Spleen (tissue), 11 donors: ENCODE data around the gene ATP10A. TPM values are rescaled to one million over a fixed set of nuclear protein-coding genes. Genes with fewer than 3 reads are reported as not detected.

Source experiments
- DNase-seq: peaks from one replicate; pipeline ENCODE4 v3.0.0-alpha.2; 2020
- H3K27ac ChIP-seq, 8 donors: fragments of 200-600 bp; sonication (generic) in 7 of 8; 1 replicate in 4 of 8; 2 replicates in 4 of 8; pipeline versions ENCODE4 v1.5.0 to v1.8.0; 2016 to 2021; ENCODE audit warnings: inconsistent platforms in 4 of 8, mild to moderate bottlenecking in 4 of 8, moderate library complexity in 1 of 8
- H3K27me3 ChIP-seq, 7 donors: fragments of 200-600 bp; sonication (generic) in 6 of 7; replicated peaks in 1 of 7; 1 replicate in 4 of 7; 2 replicates in 3 of 7; pipeline versions ENCODE4 v1.5.0 to v1.8.0; 2016 to 2021; ENCODE audit warnings: inconsistent platforms in 3 of 7, mild to moderate bottlenecking in 1 of 7
- H3K36me3 ChIP-seq, 6 donors: fragments of 200-600 bp; sonication (generic) in 5 of 6; 1 replicate in 4 of 6; 2 replicates in 2 of 6; pipeline versions ENCODE4 v1.5.0 to v1.8.0; 2016 to 2021; ENCODE audit warnings: inconsistent platforms in 2 of 6
- H3K4me1 ChIP-seq, 6 donors: fragments of 200-600 bp; sonication (generic) in 5 of 6; 1 replicate in 3 of 6; 2 replicates in 3 of 6; pipeline versions ENCODE4 v1.5.0 to v1.8.0; 2016 to 2021; ENCODE audit warnings: inconsistent platforms in 3 of 6
- H3K4me3 ChIP-seq, 8 donors: fragments of 200-600 bp; sonication (generic) in 7 of 8; 1 replicate in 4 of 8; 2 replicates in 4 of 8; pipeline versions ENCODE4 v1.5.0 to v1.8.0; 2016 to 2021; ENCODE audit warnings: inconsistent platforms in 4 of 8, mild to moderate bottlenecking in 4 of 8, moderate library complexity in 2 of 8
- H3K9me3 ChIP-seq, 8 donors: fragments of 200-600 bp; sonication (generic) in 7 of 8; 1 replicate in 4 of 8; 2 replicates in 4 of 8; pipeline versions ENCODE4 v1.5.0 to v1.8.0; 2016 to 2021; ENCODE audit warnings: inconsistent platforms in 4 of 8
- CTCF ChIP-seq, 11 experiments: fragments of 200-600 bp in 7 of 11; fragments of 450-650 bp in 4 of 11; sonication (generic) in 4 of 11; IDR thresholded peaks in 8 of 11; conservative IDR thresholded peaks in 3 of 11; 1 replicate in 7 of 11; 2 replicates in 4 of 11; pipeline versions ENCODE4 v1.4.0 to v1.8.0; 2016 to 2021; ENCODE audit warnings: antibody characterized with exemption in 11 of 11, inconsistent platforms in 4 of 11, mild to moderate bottlenecking in 1 of 11
- POLR2A ChIP-seq, 3 donors: fragments of 450-650 bp; IDR thresholded peaks; one replicate each; pipeline ENCODE4 v1.5.1; 2017; ENCODE audit warnings: antibody characterized with exemption in 3 of 3, mild to moderate bottlenecking in 1 of 3
- POLR2AphosphoS5 ChIP-seq, 3 donors: sonication (generic); formaldehyde crosslinking; IDR thresholded peaks; one replicate each; pipeline ENCODE4 v1.5.1; 2017; ENCODE audit warnings: antibody characterized with exemption in 3 of 3
- WGBS, 5 donors: extraction: QIAGEN DNeasy Blood & Tissue Kit in 3 of 5; methylation state at CpG; one replicate each; pipeline versions ENCODE4 v1.1.5 to v1.1.7; 2013 to 2018; 5-methylcytosine and 5-hydroxymethylcytosine counted together
- intact Hi-C: fragments of 100-400 bp; cut with DNase I; formaldehyde crosslinking; loops from one replicate; pipeline ENCODE4 v1.15.0; 2023; ENCODE audit warnings: low total_unique reads
- polyA plus RNA-seq, 3 donors: library from polyadenylated mRNA; stranded (reverse); fragments of 200-250 nt; gene quantifications; one replicate each; pipeline ENCODE4 v1.2.1, GENCODE V29; 2013
- total RNA-seq, 7 donors: library from RNA; depleted of rRNA in 3 of 7; stranded (reverse); fragments of >200 nt in 3 of 7; fragmentation: NEBNext Ultra II Directional in 4 of 7; extraction: Animal tissue kit (Norgen Biotek cat#: 25700) in 4 of 7; gene quantifications; one replicate each; pipeline versions ENCODE4 v1.1.0 to v1.2.1, GENCODE V29; 2016 to 2021
- donor health status: healthy with polysubstance abuse.
- donor health status: DM: no; HTN: no; CAD: no; lungs with moderate emphysema.
- donor health status: DM: no; HTN: no; CAD: no.
- donor health status: Bipolar disorder and iron deficiency.
- donor health status: healthy.
- donor health status: DM: no; HTN: no; CAD: no.
- donor health status: DM: yes; HTN: yes; CAD: no.

The ATP10A gene
- total and polyA plus RNA-seq, 10 donors = 0.54 to 8.6 (median 2.7) TPM

- WGBS, 5 donors = 67 to 83% (median 79%) methylated on average over 4 of the region's 4 CpGs
- Histone ChIP-seq H3K4me3 (no peak overlapping the region), H3K9me3 (no peaks in the 10 kb centered on the region), H3K36me3 (no peaks in the 10 kb centered on the region), H3K27ac (no peak overlapping the region), H3K4me1 (peaks cover 0 to 22% (median 4%) of the 10 kb centered on the region in 6 donors), H3K27me3 (peaks cover 0 to 24% (median 0%) of the 10 kb centered on the region in 7 donors)
- intact Hi-C loops = no loop called here
- TF ChIP-seq POLR2AphosphoS5 (IDR thresholded peaks at IDR 0.05) (no peak), POLR2A (IDR thresholded peaks at IDR 0.05) (no peak), CTCF (IDR thresholded peaks at IDR 0.05 in 8 of 11, conservative IDR thresholded peaks at IDR 0.05 in 3 of 11) (no peak)
- no peak for DNase-seq
These were observed 51.1 kb downstream of the ATP10A start for GRCh38 chr15:25812073-25812472.

DNA sequence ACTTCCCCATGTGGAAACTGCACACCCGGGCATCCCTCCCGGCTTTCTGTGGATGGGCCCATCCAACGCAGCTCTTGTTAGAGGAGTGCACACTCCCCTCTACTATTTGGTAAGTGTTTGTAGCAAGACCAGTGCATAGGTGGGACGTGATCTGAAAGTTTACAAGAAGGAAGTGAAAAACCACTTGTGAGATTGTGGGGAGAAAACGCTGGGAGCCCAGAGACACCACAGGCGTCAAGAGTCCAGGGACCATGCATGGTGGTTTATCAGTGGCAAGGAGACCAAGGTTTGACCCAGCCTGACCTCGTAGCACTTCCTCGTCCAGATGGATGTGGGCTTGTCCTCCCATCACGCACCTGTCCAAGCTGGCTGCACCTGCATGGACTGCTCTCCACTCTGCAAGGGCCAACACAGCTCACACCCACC is 51.6 kb downstream of the ATP10A start:
- Histone ChIP-seq H3K36me3 (no peaks in the 10 kb centered on the region), H3K4me3 (no peak overlapping the region), H3K27me3 (peaks cover 0 to 24% (median 0%) of the 10 kb centered on the region in 7 donors), H3K4me1 (peaks cover 0 to 22% (median 4%) of the 10 kb centered on the region in 6 donors), H3K27ac (no peak overlapping the region), H3K9me3 (no peaks in the 10 kb centered on the region)
- intact Hi-C loops = no loop called here
- 45 to 60% (median 50%) methylated on average over 9 of the region's 9 CpGs for WGBS, 5 donors
- no peak for DNase-seq
- TF ChIP-seq POLR2A (IDR thresholded peaks at IDR 0.05) (no peak), CTCF (IDR thresholded peaks at IDR 0.05 in 8 of 11, conservative IDR thresholded peaks at IDR 0.05 in 3 of 11) (no peak), POLR2AphosphoS5 (IDR thresholded peaks at IDR 0.05) (no peak)

- Histone ChIP-seq H3K36me3 (no peaks in the 10 kb centered on the region), H3K27me3 (peaks cover 0 to 24% (median 0%) of the 10 kb centered on the region in 7 donors), H3K4me3 (no peak overlapping the region), H3K9me3 (no peaks in the 10 kb centered on the region), H3K4me1 (peaks cover 0 to 22% (median 4%) of the 10 kb centered on the region in 6 donors), H3K27ac (no peak overlapping the region)
- intact Hi-C loops = no loop called here
- 60 to 74% (median 63%) methylated on average over 13 of the region's 13 CpGs for whole genome bisulfite sequencing, 5 donors
- no peak for TF ChIP-seq CTCF (IDR thresholded peaks at IDR 0.05 in 8 of 11, conservative IDR thresholded peaks at IDR 0.05 in 3 of 11)
- no peak for TF ChIP-seq POLR2AphosphoS5 (IDR thresholded peaks at IDR 0.05)
- no peak for TF ChIP-seq POLR2A (IDR thresholded peaks at IDR 0.05)
- DNase-seq = no peak
These were observed 52.5 kb downstream of the ATP10A start for GRCh38 chr15:25810631-25811091.

DNA sequence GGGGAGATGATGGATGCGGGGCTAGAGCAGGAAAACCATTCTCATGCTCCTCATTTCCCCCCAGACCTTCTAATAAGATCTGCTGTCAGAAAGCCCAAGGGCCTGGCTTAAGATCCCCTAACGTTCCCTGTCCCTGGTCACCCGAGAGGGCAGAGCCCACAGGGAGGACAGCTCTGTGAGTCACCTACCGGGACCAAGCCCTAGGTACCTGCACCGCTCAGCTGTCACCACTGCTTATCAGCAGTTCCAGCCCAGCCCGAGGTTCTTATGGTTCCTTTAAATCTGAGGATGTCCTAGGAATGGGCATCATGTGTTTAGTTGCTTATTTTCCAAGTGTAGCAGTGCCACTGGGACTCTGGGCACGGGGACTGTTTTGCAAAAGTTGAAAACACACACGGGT is 53.0 kb downstream of the ATP10A start:
- intact Hi-C loops = no loop called here
- Histone ChIP-seq H3K4me3 (no peak overlapping the region), H3K27ac (no peak overlapping the region), H3K27me3 (peaks cover 0 to 24% (median 0%) of the 10 kb centered on the region in 7 donors), H3K9me3 (no peaks in the 10 kb centered on the region), H3K4me1 (peaks cover 0 to 22% (median 4%) of the 10 kb centered on the region in 6 donors), H3K36me3 (no peaks in the 10 kb centered on the region)
- 82 to 93% (median 89%) methylated on average over 7 to 8 of the region's 8 CpGs for WGBS, 5 donors
- no peak for DNase-seq
- TF ChIP-seq POLR2A (IDR thresholded peaks at IDR 0.05) (no peak), POLR2AphosphoS5 (IDR thresholded peaks at IDR 0.05) (no peak), CTCF (IDR thresholded peaks at IDR 0.05 in 8 of 11, conservative IDR thresholded peaks at IDR 0.05 in 3 of 11) (no peak)
